DMS79 (cell line): Measurements from ENCODE around the gene SAMHD1.
"Not testable (repeated sequence)": the region's sequence is repeated elsewhere in the genome, so short reads cannot be mapped to it uniquely, and the experiment has no call there.

Experiments used
- DNase-seq: peaks from one replicate; lab custom pipeline; 2025; lab: John Stamatoyannopoulos, UW

Gene SAMHD1

GRCh38 chr20:36916199-36916598, 35.3 kb downstream of the SAMHD1 start:
- DNase-seq: no peak

GRCh38 chr20:36908603-36909002, 42.9 kb downstream of the SAMHD1 start:
- DNase-seq: no peak

GRCh38 chr20:36906086-36906485, 45.4 kb downstream of the SAMHD1 start:
- DNase-seq: not testable (repeated sequence)

GRCh38 chr20:36905566-36905965, 45.9 kb downstream of the SAMHD1 start:
- DNase-seq: not testable (repeated sequence)

GRCh38 chr20:36904690-36905089, 46.8 kb downstream of the SAMHD1 start:
- no peak for DNase-seq

- no peak for DNase-seq
These were observed 56.5 kb downstream of the SAMHD1 start for GRCh38 chr20:36895036-36895435.

- no peak for DNase-seq
These were observed 57.7 kb downstream of the SAMHD1 start for GRCh38 chr20:36893801-36894200.

- DNase-seq: no peak
These were observed 60.3 kb downstream of the SAMHD1 start for GRCh38 chr20:36891211-36891610.

- no peak for DNase-seq
These were observed 60.9 kb downstream of the SAMHD1 start for GRCh38 chr20:36890586-36890985.

GRCh38 chr20:36888880-36889516, 62.5 kb downstream of the SAMHD1 start:
- DNase-seq: no peak

- DNase-seq: no peak
These were observed 63.8 kb downstream of the SAMHD1 start for GRCh38 chr20:36887752-36888090.

- DNase-seq: peak; percentile 80
These were observed 64.4 kb downstream of the SAMHD1 start for GRCh38 chr20:36886859-36887751.

GRCh38 chr20:36885356-36885755, 66.2 kb downstream of the SAMHD1 start:
- DNase-seq: no peak

- no peak for DNase-seq
These were observed 67.5 kb downstream of the SAMHD1 start for GRCh38 chr20:36883977-36884535.

GRCh38 chr20:36881888-36882287, 69.6 kb downstream of the SAMHD1 start:
- DNase-seq: no peak

- no peak for DNase-seq
These were observed 70.2 kb downstream of the SAMHD1 start for GRCh38 chr20:36881331-36881730.

GRCh38 chr20:36880741-36881250, 70.7 kb downstream of the SAMHD1 start:
- no peak for DNase-seq

- no peak for DNase-seq
These were observed 72.6 kb downstream of the SAMHD1 start for GRCh38 chr20:36878941-36879340.

- DNase-seq: no peak
These were observed 75.1 kb downstream of the SAMHD1 start for GRCh38 chr20:36876473-36876833.

- DNase-seq: peak; percentile 7
These were observed 75.6 kb downstream of the SAMHD1 start, which contains the start of gene TLDC2 for GRCh38 chr20:36875702-36876472. Gene TLDC2, plus strand, starts transcription at chr20:36876138. Its CDS starts 37 bp downstream, at chr20:36876175.

- not testable (repeated sequence) for DNase-seq
These were observed 76.4 kb downstream of the SAMHD1 start for GRCh38 chr20:36875093-36875492.
